Measurements from ENCODE around the gene GJD2. TPM values are rescaled to one million over a fixed set of nuclear protein-coding genes. Genes with fewer than 3 reads are reported as not detected.

The GJD2 gene
- polyA plus RNA-seq, 1 of the 3 experiments (the other 2 are of a cell fraction) = not detected

DNA sequence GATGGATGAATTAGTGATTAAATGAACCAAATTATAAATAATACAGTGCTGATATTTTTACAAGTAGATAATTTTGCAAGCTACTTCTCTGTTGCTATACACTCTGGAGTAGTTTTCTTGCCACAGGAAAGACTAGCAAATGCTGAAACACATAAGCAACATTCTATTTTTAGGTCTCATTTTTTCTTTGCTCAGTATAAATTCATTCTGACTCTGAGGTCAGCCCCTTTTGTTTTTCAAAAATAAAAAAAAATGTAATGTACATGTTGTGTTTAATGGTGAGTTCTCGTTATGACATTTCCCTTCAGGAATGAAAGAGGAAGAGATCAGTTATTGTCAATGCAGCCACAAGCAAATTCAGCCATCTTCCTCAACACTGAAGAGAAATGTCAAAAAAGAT, 24.9 kb downstream of the GJD2 start (continued):
- no peak for TF ChIP-seq TEAD4 (IDR thresholded peaks at IDR 0.05; ENCODE audit: borderline replicate concordance, insufficient read depth)

DNA sequence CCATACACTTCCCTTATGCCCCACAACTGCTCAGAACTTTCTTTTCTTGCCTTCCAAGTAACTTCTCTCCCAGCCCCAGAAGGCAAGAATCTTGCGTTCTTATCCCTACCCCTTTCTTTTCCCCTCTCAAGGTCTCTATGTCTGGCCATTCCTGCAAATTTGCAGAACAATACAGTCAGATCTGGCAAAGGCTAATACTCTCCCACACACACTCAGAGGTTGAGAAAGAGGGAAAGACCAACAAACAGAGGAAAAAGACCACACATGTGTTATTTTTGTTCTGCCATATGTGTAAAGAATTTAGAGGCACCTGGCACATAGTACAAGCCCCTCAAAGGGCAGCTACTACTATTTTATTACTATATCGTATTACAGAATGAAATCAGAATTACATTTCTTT, 25.7 kb downstream of the GJD2 start:
- POLR2A ChIA-PET = no interaction called here

DNA sequence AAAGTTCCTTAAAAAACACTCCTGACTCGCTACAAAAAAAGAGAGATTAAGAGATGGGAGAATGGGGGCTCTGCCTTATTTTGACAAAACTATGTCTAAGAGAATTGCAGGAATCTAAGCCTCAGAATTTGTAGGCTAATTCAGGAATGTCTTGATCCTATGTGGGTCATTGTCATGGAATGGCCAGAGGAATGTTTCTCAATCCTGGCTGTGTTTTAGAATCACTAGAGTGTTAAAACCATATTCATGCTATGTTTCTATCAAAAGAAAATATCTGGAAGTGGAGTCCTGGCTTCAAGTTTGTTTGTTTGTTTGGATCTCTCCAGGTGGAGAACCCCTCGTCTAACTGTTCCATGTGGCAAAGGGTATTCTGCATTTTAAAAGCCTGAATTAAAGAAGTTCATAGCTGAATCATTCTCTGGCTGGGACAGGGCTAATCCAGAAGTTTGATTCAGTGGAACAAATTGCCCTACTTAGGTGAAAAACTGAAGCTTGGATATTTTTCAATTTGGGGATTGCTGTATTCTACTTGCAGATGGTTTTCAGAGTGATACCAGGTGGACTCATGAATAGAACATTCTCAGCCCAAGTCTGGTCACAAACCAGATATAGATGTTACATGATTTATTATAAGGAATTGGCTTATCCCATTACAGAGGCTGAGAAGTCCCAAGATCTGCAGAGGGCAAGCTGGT, 28.2 kb downstream of the GJD2 start:
- CTCF ChIA-PET = interaction anchor here (1.2 kb wide), 1 partner anchor 18 kb away, joined by 3 read pairs; no protein-coding TSS in a partner anchor
- no peak overlapping the region for H3K4me2 ChIP-seq
- 33% methylated on average over 2 of the region's 2 CpGs for WGBS (ENCODE audit: low lambda C conversion rate)
- TF ChIP-seq SIN3A (IDR thresholded peaks at IDR 0.05; ENCODE audit: borderline replicate concordance, low read depth, low read length) = no peak
- TF ChIP-seq, protein P1, sequence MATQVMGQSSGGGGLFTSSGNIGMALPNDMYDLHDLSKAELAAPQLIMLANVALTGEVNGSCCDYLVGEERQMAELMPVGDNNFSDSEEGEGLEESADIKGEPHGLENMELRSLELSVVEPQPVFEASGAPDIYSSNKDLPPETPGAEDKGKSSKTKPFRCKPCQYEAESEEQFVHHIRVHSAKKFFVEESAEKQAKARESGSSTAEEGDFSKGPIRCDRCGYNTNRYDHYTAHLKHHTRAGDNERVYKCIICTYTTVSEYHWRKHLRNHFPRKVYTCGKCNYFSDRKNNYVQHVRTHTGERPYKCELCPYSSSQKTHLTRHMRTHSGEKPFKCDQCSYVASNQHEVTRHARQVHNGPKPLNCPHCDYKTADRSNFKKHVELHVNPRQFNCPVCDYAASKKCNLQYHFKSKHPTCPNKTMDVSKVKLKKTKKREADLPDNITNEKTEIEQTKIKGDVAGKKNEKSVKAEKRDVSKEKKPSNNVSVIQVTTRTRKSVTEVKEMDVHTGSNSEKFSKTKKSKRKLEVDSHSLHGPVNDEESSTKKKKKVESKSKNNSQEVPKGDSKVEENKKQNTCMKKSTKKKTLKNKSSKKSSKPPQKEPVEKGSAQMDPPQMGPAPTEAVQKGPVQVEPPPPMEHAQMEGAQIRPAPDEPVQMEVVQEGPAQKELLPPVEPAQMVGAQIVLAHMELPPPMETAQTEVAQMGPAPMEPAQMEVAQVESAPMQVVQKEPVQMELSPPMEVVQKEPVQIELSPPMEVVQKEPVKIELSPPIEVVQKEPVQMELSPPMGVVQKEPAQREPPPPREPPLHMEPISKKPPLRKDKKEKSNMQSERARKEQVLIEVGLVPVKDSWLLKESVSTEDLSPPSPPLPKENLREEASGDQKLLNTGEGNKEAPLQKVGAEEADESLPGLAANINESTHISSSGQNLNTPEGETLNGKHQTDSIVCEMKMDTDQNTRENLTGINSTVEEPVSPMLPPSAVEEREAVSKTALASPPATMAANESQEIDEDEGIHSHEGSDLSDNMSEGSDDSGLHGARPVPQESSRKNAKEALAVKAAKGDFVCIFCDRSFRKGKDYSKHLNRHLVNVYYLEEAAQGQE (IDR thresholded peaks at IDR 0.05; ENCODE audit: low read depth, low read length) = no peak
- TF ChIP-seq, protein P2, sequence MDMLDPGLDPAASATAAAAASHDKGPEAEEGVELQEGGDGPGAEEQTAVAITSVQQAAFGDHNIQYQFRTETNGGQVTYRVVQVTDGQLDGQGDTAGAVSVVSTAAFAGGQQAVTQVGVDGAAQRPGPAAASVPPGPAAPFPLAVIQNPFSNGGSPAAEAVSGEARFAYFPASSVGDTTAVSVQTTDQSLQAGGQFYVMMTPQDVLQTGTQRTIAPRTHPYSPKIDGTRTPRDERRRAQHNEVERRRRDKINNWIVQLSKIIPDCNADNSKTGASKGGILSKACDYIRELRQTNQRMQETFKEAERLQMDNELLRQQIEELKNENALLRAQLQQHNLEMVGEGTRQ (IDR thresholded peaks at IDR 0.05; ENCODE audit: borderline replicate concordance, low read depth, low read length) = no peak
- TF ChIP-seq RCOR1 (IDR thresholded peaks at IDR 0.05; ENCODE audit: low read length) = no peak
- TF ChIP-seq, protein P3, sequence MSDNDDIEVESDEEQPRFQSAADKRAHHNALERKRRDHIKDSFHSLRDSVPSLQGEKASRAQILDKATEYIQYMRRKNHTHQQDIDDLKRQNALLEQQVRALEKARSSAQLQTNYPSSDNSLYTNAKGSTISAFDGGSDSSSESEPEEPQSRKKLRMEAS (IDR thresholded peaks at IDR 0.05; ENCODE audit: low read depth) = no peak
- no peak for TF ChIP-seq EZH2phosphoT487 (IDR thresholded peaks at IDR 0.05; ENCODE audit: borderline replicate concordance, low read depth)

More for the DNA sequence above, 25.7 kb downstream of the GJD2 start:
- TF ChIP-seq, protein P4, sequence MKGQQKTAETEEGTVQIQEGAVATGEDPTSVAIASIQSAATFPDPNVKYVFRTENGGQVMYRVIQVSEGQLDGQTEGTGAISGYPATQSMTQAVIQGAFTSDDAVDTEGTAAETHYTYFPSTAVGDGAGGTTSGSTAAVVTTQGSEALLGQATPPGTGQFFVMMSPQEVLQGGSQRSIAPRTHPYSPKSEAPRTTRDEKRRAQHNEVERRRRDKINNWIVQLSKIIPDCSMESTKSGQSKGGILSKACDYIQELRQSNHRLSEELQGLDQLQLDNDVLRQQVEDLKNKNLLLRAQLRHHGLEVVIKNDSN (IDR thresholded peaks at IDR 0.05; ENCODE audit: borderline replicate concordance, low read depth) = no peak
- TF ChIP-seq, protein P5, sequence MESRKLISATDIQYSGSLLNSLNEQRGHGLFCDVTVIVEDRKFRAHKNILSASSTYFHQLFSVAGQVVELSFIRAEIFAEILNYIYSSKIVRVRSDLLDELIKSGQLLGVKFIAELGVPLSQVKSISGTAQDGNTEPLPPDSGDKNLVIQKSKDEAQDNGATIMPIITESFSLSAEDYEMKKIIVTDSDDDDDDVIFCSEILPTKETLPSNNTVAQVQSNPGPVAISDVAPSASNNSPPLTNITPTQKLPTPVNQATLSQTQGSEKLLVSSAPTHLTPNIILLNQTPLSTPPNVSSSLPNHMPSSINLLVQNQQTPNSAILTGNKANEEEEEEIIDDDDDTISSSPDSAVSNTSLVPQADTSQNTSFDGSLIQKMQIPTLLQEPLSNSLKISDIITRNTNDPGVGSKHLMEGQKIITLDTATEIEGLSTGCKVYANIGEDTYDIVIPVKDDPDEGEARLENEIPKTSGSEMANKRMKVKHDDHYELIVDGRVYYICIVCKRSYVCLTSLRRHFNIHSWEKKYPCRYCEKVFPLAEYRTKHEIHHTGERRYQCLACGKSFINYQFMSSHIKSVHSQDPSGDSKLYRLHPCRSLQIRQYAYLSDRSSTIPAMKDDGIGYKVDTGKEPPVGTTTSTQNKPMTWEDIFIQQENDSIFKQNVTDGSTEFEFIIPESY (IDR thresholded peaks at IDR 0.05; ENCODE audit: borderline replicate concordance, low read depth) = no peak
- TF ChIP-seq FOXM1 (IDR thresholded peaks at IDR 0.05; ENCODE audit: low read depth) = no peak
- TF ChIP-seq SMC3 (IDR thresholded peaks at IDR 0.05; ENCODE audit: low read depth, low read length) = no peak
- no peak for TF ChIP-seq RAD21 (IDR thresholded peaks at IDR 0.05; ENCODE audit: low read length)
- TF ChIP-seq POLR2AphosphoS5 (IDR thresholded peaks at IDR 0.05; ENCODE audit: low read depth, low read length) = no peak
- TF ChIP-seq, protein P6, sequence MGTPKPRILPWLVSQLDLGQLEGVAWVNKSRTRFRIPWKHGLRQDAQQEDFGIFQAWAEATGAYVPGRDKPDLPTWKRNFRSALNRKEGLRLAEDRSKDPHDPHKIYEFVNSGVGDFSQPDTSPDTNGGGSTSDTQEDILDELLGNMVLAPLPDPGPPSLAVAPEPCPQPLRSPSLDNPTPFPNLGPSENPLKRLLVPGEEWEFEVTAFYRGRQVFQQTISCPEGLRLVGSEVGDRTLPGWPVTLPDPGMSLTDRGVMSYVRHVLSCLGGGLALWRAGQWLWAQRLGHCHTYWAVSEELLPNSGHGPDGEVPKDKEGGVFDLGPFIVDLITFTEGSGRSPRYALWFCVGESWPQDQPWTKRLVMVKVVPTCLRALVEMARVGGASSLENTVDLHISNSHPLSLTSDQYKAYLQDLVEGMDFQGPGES (IDR thresholded peaks at IDR 0.05; ENCODE audit: low read depth, low read length) = no peak
- no peak for TF ChIP-seq JUND (IDR thresholded peaks at IDR 0.05)
- no peaks in the 10 kb centered on the region for H3K36me3 ChIP-seq (replicated peaks in 1 of 2; ENCODE audit: control insufficient read depth in 1 of 2, insufficient read depth in 2 of 2, low read length in 1 of 2)
- H3K9me3 ChIP-seq = no peaks in the 10 kb centered on the region
- no peaks in the 10 kb centered on the region for H3K27me3 ChIP-seq (ENCODE audit: insufficient read depth)
- H3F3A ChIP-seq (replicated peaks; ENCODE audit: insufficient read depth) = peaks cover 4% of the 10 kb centered on the region
- no peaks in the 10 kb centered on the region for H3K9me2 ChIP-seq
- H3K4me2 ChIP-seq = no peak overlapping the region
- H4K20me1 ChIP-seq (ENCODE audit: insufficient read depth) = no peaks in the 10 kb centered on the region
- DNase-seq = no peak
- no peaks in the 10 kb centered on the region for H3K79me2 ChIP-seq (ENCODE audit: insufficient read depth)
- no peak overlapping the region for H2AFZ ChIP-seq (ENCODE audit: low read depth)
- CTCF ChIA-PET = interaction anchor here (0.9 to 1.2 kb wide), 2 partner anchors 11 to 31 kb away, joined by 3 to 4 read pairs; no protein-coding TSS in a partner anchor
- H3K4me1 ChIP-seq (ENCODE audit: control insufficient read depth in 1 of 2, insufficient read depth in 2 of 2, low read depth in 1 of 2, low read length in 1 of 2) = no peaks in the 10 kb centered on the region
- no peak overlapping the region for H3K27ac ChIP-seq (ENCODE audit: low read depth in 2 of 2, low read length in 1 of 2)
- no peak overlapping the region for H3K4me3 ChIP-seq (ENCODE audit: low read depth in 2 of 2, low read length in 1 of 2)
- H3K9ac ChIP-seq = no peak overlapping the region
- 61% methylated on average over 2 of the region's 2 CpGs for WGBS (ENCODE audit: low lambda C conversion rate)

More for the DNA sequence above, 28.2 kb downstream of the GJD2 start:
- Histone ChIP-seq H3K9me2 (no peaks in the 10 kb centered on the region), H3K4me1 (ENCODE audit: control insufficient read depth in 1 of 2, insufficient read depth in 2 of 2, low read depth in 1 of 2, low read length in 1 of 2) (peaks cover 5 to 10% of the 10 kb centered on the region in 2 experiments; a peak in 2 of 4 replicates), H3K4me3 (ENCODE audit: low read depth in 2 of 2, low read length in 1 of 2) (no peak overlapping the region), H3K9me3 (no peaks in the 10 kb centered on the region), H3K27ac (ENCODE audit: low read depth in 2 of 2, low read length in 1 of 2) (no peak overlapping the region; a peak in 1 of 4 replicates), H3K27me3 (ENCODE audit: insufficient read depth) (no peaks in the 10 kb centered on the region), H2AFZ (ENCODE audit: low read depth) (no peak overlapping the region), H3K79me2 (ENCODE audit: insufficient read depth) (no peaks in the 10 kb centered on the region), H3K9ac (no peak overlapping the region), H3F3A (replicated peaks; ENCODE audit: insufficient read depth) (peaks cover 17% of the 10 kb centered on the region), H4K20me1 (ENCODE audit: insufficient read depth) (no peaks in the 10 kb centered on the region), H3K36me3 (replicated peaks in 1 of 2; ENCODE audit: control insufficient read depth in 1 of 2, insufficient read depth in 2 of 2, low read length in 1 of 2) (no peaks in the 10 kb centered on the region)
- no peak for DNase-seq
- POLR2A ChIA-PET = no interaction called here
